B cell (primary cell): ENCODE data around the gene HDAC1.

Experiments
- EZH2 ChIP-seq: IDR thresholded peaks from 2 replicates; pipeline ENCODE4 v1.6.1; 2012; ENCODE audit warnings: borderline replicate concordance, low read depth, mild to moderate bottlenecking, moderate library complexity, low read length; ENCODE audit not compliant: insufficient read depth, poor library complexity, severe bottlenecking
- TF ChIP-seq, protein P1 (sequence below): fragments of 200-600 bp; IDR thresholded peaks from one replicate; pipeline ENCODE4 v1.8.0; 2022; ENCODE audit warnings: antibody characterized with exemption, mild to moderate bottlenecking

DNA sequence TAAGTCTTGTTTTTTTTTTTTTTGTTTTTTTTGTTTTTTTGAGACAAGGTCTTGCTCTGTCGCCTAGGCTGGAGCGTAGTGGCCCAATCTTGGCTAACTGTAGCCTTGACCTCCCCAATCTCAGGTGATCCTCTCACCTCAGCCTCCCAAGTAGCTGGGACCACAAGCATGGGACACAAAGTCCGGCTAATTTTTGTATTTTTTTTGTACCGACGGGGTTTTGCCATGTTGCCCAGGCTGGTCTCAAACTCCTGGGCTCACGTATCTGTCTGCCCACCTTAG lies 34.7 kb upstream of the HDAC1 start:
- TF ChIP-seq, protein P1, sequence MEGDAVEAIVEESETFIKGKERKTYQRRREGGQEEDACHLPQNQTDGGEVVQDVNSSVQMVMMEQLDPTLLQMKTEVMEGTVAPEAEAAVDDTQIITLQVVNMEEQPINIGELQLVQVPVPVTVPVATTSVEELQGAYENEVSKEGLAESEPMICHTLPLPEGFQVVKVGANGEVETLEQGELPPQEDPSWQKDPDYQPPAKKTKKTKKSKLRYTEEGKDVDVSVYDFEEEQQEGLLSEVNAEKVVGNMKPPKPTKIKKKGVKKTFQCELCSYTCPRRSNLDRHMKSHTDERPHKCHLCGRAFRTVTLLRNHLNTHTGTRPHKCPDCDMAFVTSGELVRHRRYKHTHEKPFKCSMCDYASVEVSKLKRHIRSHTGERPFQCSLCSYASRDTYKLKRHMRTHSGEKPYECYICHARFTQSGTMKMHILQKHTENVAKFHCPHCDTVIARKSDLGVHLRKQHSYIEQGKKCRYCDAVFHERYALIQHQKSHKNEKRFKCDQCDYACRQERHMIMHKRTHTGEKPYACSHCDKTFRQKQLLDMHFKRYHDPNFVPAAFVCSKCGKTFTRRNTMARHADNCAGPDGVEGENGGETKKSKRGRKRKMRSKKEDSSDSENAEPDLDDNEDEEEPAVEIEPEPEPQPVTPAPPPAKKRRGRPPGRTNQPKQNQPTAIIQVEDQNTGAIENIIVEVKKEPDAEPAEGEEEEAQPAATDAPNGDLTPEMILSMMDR = no peak
- no peak for TF ChIP-seq EZH2
